IPS-20b (cell line): ENCODE results near the gene ATP8A2.

Source experiments
- H3K27ac ChIP-seq: one replicate; pipeline ENCODE4 v1.5.1; 2013; ENCODE audit warnings: low read length
- H3K27me3 ChIP-seq: 2 replicates; pipeline ENCODE4 v1.6.1; 2013; ENCODE audit warnings: mild to moderate bottlenecking, low read length, inconsistent platforms; ENCODE audit not compliant: insufficient read depth
- H3K36me3 ChIP-seq: 2 replicates; pipeline ENCODE4 v1.6.1; 2013; ENCODE audit warnings: low read depth, mild to moderate bottlenecking, inconsistent platforms, low read length, moderate library complexity; ENCODE audit not compliant: insufficient read depth
- H3K4me1 ChIP-seq: 2 replicates; pipeline ENCODE4 v1.6.1; 2013; ENCODE audit warnings: mild to moderate bottlenecking, control low read depth, inconsistent platforms, low read length, moderate library complexity; ENCODE audit not compliant: insufficient read depth
- H3K4me3 ChIP-seq: 2 replicates; pipeline ENCODE4 v1.5.1; 2013; ENCODE audit warnings: mild to moderate bottlenecking, low read length, inconsistent platforms
- H3K9ac ChIP-seq: 2 replicates; pipeline ENCODE4 v1.6.1; 2013; ENCODE audit warnings: low read depth, mild to moderate bottlenecking, inconsistent platforms, low read length, moderate library complexity
- H3K9me3 ChIP-seq: 2 replicates; pipeline ENCODE4 v1.6.1; 2013; ENCODE audit warnings: mild to moderate bottlenecking, low read depth, low read length, inconsistent platforms; ENCODE audit not compliant: insufficient read depth

Gene ATP8A2

DNA sequence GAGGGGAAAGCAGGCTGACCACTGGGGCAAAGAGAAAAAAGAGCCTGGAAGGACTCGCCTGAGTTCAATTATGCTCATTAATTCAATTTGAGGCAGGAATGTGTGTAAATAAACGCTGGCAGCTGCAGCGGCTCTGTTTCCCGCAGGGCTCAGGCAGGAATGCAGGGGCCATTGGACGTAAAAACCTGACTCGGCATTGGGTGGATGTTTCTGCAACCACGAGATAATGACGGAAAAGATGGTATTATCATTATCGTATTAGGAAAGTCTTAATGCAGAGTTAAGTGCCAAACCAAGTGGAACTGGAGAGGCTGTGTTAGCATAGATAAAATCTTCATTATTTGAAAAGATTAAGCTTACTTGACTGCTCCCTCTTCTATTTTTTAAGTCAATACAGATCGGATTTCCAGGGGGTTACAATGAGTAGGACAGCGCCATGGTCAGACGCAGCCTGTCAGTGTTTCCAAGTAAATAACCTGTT lies 510.2 kb downstream of the ATP8A2 start:
- peak overlapping the region; percentile 6; the same call in 1 of the 2 replicates for H3K4me3 ChIP-seq
- H3K36me3 ChIP-seq = no peaks in the 10 kb centered on the region
- H3K4me1 ChIP-seq = peaks cover 27% of the 10 kb centered on the region
- peak overlapping the region; percentile 66 for H3K27ac ChIP-seq
- no peaks in the 10 kb centered on the region for H3K27me3 ChIP-seq
- H3K9ac ChIP-seq = no peak overlapping the region
- no peaks in the 10 kb centered on the region for H3K9me3 ChIP-seq

DNA sequence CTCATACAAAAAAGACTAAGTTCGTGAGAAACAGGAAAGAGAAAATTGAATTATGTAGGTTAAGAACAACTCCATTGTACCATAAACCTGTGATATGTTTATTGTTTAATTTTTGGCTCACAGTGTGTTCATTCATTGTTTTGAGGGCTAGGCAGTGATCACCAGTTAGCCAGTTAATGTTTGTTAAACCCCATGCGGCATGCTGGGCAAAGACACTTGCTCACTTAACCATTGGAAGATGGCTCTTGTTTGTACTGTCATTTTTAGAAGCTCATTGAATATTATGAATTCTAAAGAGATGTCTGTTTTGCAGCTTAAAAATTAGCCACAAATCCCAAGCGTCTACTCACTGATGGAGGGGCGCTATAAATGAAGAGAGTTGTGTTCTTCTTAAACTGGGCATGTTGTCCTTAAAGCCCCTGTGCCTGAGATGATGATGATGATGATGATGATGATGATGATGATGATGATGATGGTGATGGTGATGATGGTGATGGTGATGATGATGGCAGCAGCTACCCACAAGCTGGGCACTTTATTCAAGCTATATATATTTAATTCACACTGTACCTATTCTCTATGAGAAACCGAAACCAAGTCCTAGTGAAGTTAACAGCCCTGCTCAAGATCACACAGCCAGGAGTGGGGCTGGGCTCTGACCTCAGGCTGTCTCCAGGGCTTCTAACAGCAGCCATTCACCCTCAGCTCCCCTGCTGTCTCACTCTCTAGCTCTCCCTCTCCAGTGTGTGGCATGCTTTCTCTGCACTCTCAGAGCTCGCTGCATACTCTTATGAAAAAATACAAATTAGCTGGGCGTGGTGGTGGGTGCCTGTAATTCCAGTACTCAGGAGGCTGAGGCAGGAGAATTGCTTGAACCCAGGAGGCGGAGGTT lies 510.9 kb downstream of the ATP8A2 start:
- peak overlapping the region; percentile 66 for H3K27ac ChIP-seq
- no peaks in the 10 kb centered on the region for H3K9me3 ChIP-seq
- no peaks in the 10 kb centered on the region for H3K36me3 ChIP-seq
- H3K27me3 ChIP-seq = no peaks in the 10 kb centered on the region
- peaks cover 27% of the 10 kb centered on the region for H3K4me1 ChIP-seq
- peak overlapping the region; percentile 6; the same call in 1 of the 2 replicates for H3K4me3 ChIP-seq
- H3K9ac ChIP-seq = no peak overlapping the region

DNA sequence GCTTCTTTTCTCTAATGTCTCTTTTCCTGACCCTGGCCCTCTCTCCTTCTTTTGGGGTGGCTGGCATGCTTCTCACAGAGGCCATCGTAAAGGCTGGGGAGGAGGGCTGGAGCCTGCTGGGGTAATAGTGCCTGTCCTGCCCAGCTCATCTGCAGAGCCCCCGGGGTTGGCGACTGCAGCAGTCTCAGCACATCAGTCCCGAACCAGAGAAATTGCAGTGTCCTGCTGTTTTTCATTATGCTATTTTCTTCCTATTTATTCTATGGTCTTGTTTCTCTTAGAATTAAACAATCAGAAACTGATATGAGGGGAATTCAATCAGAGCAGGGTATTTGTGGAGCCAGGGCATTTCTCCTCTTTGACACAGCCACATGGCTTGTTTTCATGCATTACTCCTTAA lies 513.6 kb downstream of the ATP8A2 start:
- H3K36me3 ChIP-seq = no peaks in the 10 kb centered on the region
- no peak overlapping the region for H3K9ac ChIP-seq
- H3K27me3 ChIP-seq = no peaks in the 10 kb centered on the region
- peaks cover 24% of the 10 kb centered on the region for H3K4me1 ChIP-seq
- no peak overlapping the region for H3K27ac ChIP-seq
- no peak overlapping the region for H3K4me3 ChIP-seq
- H3K9me3 ChIP-seq = no peaks in the 10 kb centered on the region

- H3K4me3 ChIP-seq = no peak overlapping the region
- no peaks in the 10 kb centered on the region for H3K27me3 ChIP-seq
- H3K9me3 ChIP-seq = no peaks in the 10 kb centered on the region
- H3K36me3 ChIP-seq = no peaks in the 10 kb centered on the region
- no peak overlapping the region for H3K27ac ChIP-seq
- no peak overlapping the region for H3K9ac ChIP-seq
- peaks cover 12% of the 10 kb centered on the region for H3K4me1 ChIP-seq
These were observed 514.9 kb downstream of the ATP8A2 start for GRCh38 chr13:25886438-25887214.

- H3K36me3 ChIP-seq = no peaks in the 10 kb centered on the region
- no peaks in the 10 kb centered on the region; the same call in 1 of the 2 replicates for H3K4me1 ChIP-seq
- no peak overlapping the region for H3K9ac ChIP-seq
- no peak overlapping the region for H3K4me3 ChIP-seq
- H3K9me3 ChIP-seq = no peaks in the 10 kb centered on the region
- no peak overlapping the region for H3K27ac ChIP-seq
- no peaks in the 10 kb centered on the region for H3K27me3 ChIP-seq
These were observed 516.3 kb downstream of the ATP8A2 start for GRCh38 chr13:25887962-25888655.

DNA sequence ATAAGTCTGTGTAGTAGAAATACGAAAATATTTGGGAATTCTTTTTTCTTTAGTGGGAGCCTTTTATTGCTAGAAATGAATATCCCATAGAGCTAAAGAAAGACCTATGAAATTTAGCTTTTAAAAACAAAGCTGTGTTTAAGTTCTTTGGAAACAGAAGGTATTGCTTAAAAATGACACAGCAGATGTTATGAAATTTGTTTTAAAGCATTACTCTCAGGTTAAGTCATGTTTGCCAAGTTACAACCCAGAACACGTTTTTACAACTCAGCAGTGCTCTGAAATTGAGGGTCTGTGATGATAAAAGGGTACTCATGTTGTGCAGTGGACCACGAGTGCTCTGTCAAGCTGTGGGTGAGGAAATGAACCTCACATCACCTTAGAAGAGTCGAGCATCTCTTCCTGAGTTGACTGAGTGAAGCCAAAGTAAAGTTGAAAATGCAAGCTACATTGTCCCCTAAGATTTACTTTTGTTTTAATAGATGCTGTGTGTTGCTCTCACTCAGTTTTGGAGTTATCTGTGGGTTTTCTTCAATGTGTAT lies 519.0 kb downstream of the ATP8A2 start:
- no peaks in the 10 kb centered on the region for H3K9me3 ChIP-seq
- H3K27ac ChIP-seq = no peak overlapping the region
- no peak overlapping the region for H3K9ac ChIP-seq
- H3K4me1 ChIP-seq = no peaks in the 10 kb centered on the region
- no peaks in the 10 kb centered on the region for H3K36me3 ChIP-seq
- no peak overlapping the region for H3K4me3 ChIP-seq
- no peaks in the 10 kb centered on the region for H3K27me3 ChIP-seq

GRCh38 chr13:25898991-25899390 lies 527.2 kb downstream of the ATP8A2 start:
- H3K4me1 ChIP-seq = no peaks in the 10 kb centered on the region

DNA sequence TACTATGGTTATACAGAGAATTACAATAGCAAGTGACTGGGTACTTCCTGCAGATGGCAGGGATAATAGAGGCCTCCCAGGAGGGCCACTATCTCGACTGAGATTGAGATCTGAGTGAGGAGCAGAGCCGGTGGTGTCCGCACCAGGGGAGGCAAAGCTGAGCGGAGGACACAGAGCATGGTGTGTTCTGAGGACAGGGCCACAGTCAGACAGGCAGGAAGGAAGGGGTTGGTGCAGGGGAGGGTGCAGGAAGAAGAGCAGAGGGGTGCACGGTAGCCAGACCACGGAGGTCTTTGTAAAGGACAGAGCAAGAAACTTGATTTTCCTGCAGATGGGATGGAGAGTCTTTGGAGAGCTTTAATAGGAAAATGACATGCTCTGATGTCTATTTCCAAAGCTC lies 527.7 kb downstream of the ATP8A2 start:
- H3K4me3 ChIP-seq = no peak overlapping the region
- no peaks in the 10 kb centered on the region for H3K36me3 ChIP-seq
- peaks cover 30% of the 10 kb centered on the region for H3K9me3 ChIP-seq
- H3K9ac ChIP-seq = no peak overlapping the region
- peaks cover 16% of the 10 kb centered on the region; the same call in 1 of the 2 replicates for H3K27me3 ChIP-seq
- no peaks in the 10 kb centered on the region for H3K4me1 ChIP-seq
- H3K27ac ChIP-seq = no peak overlapping the region

More at GRCh38 chr13:25898991-25899390, 527.2 kb downstream of the ATP8A2 start:
- Histone ChIP-seq H3K9me3 (peaks cover 30% of the 10 kb centered on the region), H3K27ac (no peak overlapping the region), H3K9ac (no peak overlapping the region), H3K27me3 (0 out of 2 replicates have a peak, but pooled peaks cover 11% of the 10 kb centered on the region), H3K36me3 (no peaks in the 10 kb centered on the region), H3K4me3 (no peak overlapping the region)

DNA sequence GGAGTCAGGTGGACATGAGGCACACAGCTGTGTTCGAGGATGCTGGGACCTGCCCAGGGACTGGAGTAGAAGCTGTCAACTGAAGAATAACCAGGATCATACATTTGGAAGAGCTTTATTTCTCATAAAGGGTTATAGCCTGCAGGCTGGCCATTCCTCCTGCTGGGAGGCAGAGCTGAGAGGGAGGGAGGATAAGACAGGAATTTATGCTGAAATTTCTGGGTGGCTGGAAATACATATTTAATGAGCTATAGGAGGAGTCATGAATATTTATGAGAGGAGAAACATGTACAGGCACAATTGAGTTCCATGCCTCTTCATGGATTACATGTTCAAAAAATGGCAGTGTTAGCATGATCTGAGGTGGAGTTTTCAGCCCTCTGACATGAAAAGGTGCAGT lies 528.2 kb downstream of the ATP8A2 start:
- H3K4me3 ChIP-seq = no peak overlapping the region
- no peaks in the 10 kb centered on the region for H3K4me1 ChIP-seq
- no peaks in the 10 kb centered on the region for H3K36me3 ChIP-seq
- no peak overlapping the region for H3K9ac ChIP-seq
- peaks cover 30% of the 10 kb centered on the region for H3K9me3 ChIP-seq
- H3K27me3 ChIP-seq = peaks cover 19% of the 10 kb centered on the region; the same call in 1 of the 2 replicates
- H3K27ac ChIP-seq = no peak overlapping the region

- H3K4me1 ChIP-seq = no peaks in the 10 kb centered on the region; the same call in 1 of the 2 replicates
- no peak overlapping the region for H3K9ac ChIP-seq
- H3K27ac ChIP-seq = no peak overlapping the region
- H3K27me3 ChIP-seq = peaks cover 36% of the 10 kb centered on the region
- H3K36me3 ChIP-seq = no peaks in the 10 kb centered on the region
- peaks cover 30% of the 10 kb centered on the region for H3K9me3 ChIP-seq
- no peak overlapping the region for H3K4me3 ChIP-seq
These were observed 529.9 kb downstream of the ATP8A2 start for GRCh38 chr13:25901460-25902376.
